Measurements from ENCODE around the gene ALS2.
"Not testable (repeated sequence)": the region's sequence is repeated elsewhere in the genome, so short reads cannot be mapped to it uniquely, and the experiment has no call there.

Gene ALS2

DNA sequence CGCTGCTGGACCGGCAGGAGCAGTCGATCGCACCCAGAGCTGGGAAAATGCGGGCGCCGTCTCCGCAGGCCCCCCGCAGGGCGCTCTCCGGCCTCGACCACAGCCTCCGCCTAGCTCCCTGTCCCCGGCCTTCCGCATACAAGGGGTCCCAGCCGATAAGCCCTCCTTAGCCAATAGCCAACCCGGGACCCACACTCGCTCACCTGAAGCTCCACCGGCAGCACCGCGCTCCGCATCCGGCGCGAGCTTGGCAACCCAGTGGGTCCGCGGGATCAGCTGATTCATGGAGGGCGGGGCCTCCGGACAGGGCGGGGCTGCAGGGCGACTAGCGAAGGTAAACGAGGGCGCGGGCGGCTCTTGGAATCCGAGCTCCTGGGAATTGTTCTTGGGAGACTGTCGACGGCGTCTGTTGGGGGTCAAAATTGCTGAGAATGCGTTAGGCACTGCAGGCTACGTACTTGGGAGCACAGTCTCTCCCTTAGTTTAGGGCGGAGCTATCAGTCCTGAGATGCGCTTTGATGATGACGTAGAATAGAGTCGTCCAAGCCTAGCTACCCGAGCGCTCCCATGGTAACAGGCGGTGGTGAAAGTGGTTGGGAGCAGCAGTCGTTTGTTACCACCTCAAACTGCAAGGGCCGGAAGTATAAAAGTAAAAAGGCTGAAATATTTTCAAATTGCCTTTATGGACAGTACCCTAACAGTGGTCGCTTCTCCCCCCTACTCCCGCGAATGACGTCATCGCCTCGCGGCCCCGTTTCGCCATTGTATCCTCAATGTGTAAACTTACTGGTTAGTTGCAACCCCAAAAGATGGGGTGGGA lies at the start of gene ALS2:
Gene ALS2, minus strand, starts transcription at position 260 of the 820 bp plus-strand sequence. CDS start 12,048 bp downstream, outside the sequence.
- peak; percentile 86 for FAIRE-seq
- DNase-seq (ENCODE audit: low spot score), result peak; percentile 95

- DNase-seq (ENCODE audit: low spot score) (no peak), FAIRE-seq (no peak)
Measured at GRCh38 chr2:201828220-201828619, 47.5 kb upstream of the ALS2 start.

- FAIRE-seq (no peak), DNase-seq (ENCODE audit: low spot score) (peak; percentile 31)
Measured at GRCh38 chr2:201827621-201828020, 46.9 kb upstream of the ALS2 start.

- DNase-seq (ENCODE audit: low spot score), result no peak
- no peak for FAIRE-seq
Measured at GRCh38 chr2:201824212-201824611, 43.5 kb upstream of the ALS2 start.

- no peak for FAIRE-seq
- DNase-seq (ENCODE audit: low spot score), result no peak
Measured at GRCh38 chr2:201821080-201821479, 40.3 kb upstream of the ALS2 start.

DNA sequence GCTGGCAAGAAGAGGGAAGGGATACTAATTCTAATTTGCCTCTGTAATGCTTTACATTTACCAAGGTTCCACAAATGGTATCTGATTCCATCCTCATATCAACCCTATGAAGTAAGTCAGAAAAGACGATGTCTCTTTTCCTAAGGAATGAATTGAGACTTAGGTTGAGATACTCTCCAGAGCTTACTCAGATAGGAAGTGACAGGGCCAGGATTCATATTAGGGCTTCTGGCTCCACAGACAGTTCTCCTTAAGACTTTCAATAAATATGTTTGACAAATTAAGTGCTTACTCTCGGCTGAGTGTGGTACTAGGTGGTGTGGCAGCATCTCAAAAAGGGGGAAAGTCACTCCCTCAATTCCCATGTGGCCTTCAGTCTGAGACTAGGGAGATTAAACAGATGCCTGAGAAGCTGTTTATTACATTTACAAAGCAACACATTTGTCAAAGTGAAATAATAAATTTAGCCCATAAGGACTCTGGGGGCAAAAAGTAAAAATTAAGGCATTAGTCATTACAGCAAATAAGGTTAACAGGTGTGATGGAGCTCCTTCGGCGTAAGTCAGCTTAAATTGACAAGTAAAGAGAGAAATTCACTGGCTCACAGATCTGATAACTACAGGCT lies 39.8 kb upstream of the ALS2 start:
- FAIRE-seq, result no peak
- DNase-seq (ENCODE audit: low spot score), result no peak

GRCh38 chr2:201816657-201817575 lies 36.2 kb upstream of the ALS2 start:
- FAIRE-seq (no peak), DNase-seq (ENCODE audit: low spot score) (no peak)

GRCh38 chr2:201813996-201814760 lies 33.4 kb upstream of the ALS2 start:
- FAIRE-seq (no peak), DNase-seq (ENCODE audit: low spot score) (no peak)

DNA sequence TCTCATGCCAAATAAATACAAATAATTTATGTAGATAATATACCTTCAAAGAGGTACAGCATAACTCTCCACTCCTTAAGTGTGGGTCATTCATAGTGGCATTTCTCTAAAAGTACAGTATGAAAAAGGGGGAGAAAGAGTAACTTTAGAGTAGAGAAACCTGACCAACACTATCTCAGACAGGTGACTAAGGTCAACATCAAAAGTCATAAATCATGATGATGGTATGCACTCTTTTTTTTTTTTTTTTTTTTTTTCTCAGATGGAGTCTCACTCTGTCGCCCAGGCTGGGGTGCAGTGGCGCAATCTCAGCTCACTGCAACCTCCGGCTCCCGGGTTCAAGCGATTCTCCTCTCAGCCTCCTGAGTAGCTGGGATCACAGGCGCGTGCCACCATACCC lies 29.9 kb upstream of the ALS2 start:
- FAIRE-seq; DNase-seq (ENCODE audit: low spot score): not testable (repeated sequence)

- DNase-seq (ENCODE audit: low spot score) (no peak), FAIRE-seq (no peak)
Measured at GRCh38 chr2:201809633-201810032, 28.9 kb upstream of the ALS2 start.

- no peak for FAIRE-seq
- DNase-seq (ENCODE audit: low spot score), result no peak
Measured at GRCh38 chr2:201808027-201808426, 27.3 kb upstream of the ALS2 start.

- no peak for DNase-seq (ENCODE audit: low spot score)
- FAIRE-seq, result no peak
Measured at GRCh38 chr2:201807452-201807999, 26.8 kb upstream of the ALS2 start.

GRCh38 chr2:201806442-201807170 lies 25.9 kb upstream of the ALS2 start, which contains the start of gene CDK15:
Gene CDK15, plus strand, starts transcription at chr2:201806537. Its CDS starts 128 bp downstream, at chr2:201806665.
- FAIRE-seq (no peak), DNase-seq (ENCODE audit: low spot score) (peak; percentile 37)

GRCh38 chr2:201798914-201799285 lies 18.2 kb upstream of the ALS2 start:
- DNase-seq (ENCODE audit: low spot score), result not testable (repeated sequence)

DNA sequence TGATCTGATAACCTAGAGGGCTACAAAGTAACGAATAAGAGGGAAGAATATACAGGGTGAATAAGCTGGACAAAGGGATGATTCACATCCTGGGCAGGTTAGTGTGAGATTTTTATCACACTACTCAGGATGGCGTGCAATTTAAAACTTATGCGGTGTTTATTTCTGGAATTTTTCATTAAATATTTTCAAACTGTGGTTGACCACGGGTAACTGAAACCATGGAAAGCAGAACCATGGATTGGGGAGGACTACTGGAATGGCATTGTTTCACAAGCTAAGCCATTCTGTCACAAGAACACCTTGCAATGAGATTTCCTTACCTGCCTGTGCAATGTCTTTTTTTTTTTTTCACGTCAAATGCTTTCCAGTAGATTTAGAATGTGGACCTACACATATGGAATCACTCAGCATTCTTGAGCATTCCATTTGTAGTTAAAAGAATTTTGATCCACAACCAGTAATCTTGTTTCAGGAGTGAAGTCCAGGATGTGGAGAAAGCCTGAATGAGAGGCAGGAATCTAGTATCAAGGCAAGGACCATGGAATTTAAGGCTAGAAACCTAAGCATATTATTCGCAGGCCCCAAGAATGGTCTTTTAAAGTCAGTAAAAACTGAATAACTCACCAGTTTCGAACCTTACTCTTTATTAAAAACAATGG lies 17.6 kb upstream of the ALS2 start:
- no peak for FAIRE-seq
- DNase-seq (ENCODE audit: low spot score), result peak; percentile 52

More at GRCh38 chr2:201798914-201799285, 18.2 kb upstream of the ALS2 start:
- not testable (repeated sequence) for FAIRE-seq

GRCh38 chr2:201797175-201797840 lies 16.6 kb upstream of the ALS2 start:
- no peak for FAIRE-seq
- no peak for DNase-seq (ENCODE audit: low spot score)

GRCh38 chr2:201796478-201796865 lies 15.7 kb upstream of the ALS2 start:
- DNase-seq (ENCODE audit: low spot score), result no peak
- no peak for FAIRE-seq

DNA sequence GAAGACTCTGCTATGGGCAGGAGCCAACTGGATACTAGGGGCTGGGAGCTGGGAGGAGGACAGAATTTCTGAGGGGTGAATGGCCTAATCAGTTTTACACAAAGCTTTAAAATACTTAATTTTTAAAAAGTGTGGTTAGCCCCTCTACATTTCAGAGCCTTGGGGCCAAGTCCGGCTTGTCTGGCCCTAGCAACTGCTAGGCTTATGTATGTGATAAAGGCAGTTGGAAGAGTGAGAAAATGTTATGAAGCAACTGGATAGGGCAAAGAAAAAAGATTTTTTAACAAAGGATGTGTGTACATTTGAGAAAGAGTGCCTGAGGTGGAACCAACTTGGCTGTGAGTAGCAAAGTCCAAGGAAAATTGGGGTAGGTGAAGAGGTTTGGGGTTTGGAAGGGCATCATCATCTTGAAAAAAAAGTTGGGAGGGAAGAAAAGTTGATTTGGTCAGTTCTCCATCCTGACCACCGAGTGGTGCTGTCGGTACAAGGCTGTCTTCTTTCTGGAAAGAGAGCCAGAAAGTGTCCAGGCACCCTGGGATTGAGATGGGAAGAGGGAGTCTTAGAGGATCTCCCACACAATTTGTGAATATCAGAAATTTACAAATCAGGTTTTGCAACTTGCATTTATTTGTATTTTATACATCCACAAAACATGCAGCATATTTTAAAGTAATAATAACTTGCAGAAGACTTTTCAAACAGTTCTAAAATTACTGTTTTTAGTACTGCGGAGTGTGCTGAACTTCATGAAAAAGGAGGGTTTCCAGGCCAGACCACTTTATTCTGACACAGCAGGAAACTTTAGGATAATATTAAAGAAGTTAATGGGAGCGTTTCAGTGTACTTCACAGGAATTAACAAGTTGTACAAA lies 15.1 kb upstream of the ALS2 start:
- peak; percentile 72 for DNase-seq (ENCODE audit: low spot score)
- no peak for FAIRE-seq
